ENCODE data around the gene ENC1.

- TF ChIP-seq CTCF (IDR thresholded peaks at IDR 0.05) (no peak), POLR2AphosphoS5 (IDR thresholded peaks at IDR 0.05) (no peak), POLR2A (IDR thresholded peaks at IDR 0.05) (no peak)
Observed at GRCh38 chr5:74629326-74629725, 11.2 kb downstream of the ENC1 start.
